NCI-H524 (cell line): ENCODE data around the gene RAMP1.
"Not testable (repeated sequence)": the region's sequence is repeated elsewhere in the genome, so short reads cannot be mapped to it uniquely, and the experiment has no call there.

Experiments used
- DNase-seq, 2 experiments: peaks; one replicate each; lab custom pipeline; 2025; lab: John Stamatoyannopoulos, UW

Gene RAMP1

DNA sequence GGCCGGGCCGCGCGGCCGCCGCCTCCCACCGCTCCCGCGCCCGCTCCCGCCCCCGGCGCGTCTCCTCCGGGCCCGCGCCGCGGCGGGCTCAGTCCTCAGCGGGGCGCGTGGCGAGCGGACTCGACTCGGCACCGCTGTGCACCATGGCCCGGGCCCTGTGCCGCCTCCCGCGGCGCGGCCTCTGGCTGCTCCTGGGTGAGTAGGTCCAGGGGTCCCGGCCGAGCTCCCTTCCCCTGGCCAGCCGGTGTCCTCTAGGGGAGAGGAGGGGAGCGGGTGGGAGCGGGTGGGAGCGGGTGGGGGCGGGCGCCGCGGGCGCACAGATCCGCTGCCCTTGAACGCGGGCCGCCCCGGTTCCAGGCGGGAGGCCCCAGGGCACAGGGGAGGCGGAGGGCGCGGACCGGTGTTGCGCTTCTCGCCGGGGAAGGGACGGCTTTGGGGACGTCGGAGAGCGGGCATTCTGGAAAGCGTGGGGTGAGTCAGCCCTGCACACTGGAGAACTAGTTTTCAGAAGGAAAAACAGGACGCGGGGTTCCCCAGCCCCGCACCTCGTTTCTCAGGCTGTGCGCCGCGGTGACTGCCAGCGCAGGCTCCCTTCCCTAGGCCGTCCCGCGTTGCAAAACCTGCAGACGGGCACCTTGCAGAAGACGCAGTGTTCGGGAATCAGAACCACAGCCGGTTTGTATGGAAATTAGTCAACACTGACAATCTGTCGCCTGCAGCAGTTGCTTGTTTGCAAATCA is at the start of gene RAMP1:
RAMP1 (plus strand) TSS at position 91 of the 740 bp plus-strand sequence; CDS start at position 144, 53 bp downstream.
- DNase-seq: peak; percentile 21 to 70

DNA sequence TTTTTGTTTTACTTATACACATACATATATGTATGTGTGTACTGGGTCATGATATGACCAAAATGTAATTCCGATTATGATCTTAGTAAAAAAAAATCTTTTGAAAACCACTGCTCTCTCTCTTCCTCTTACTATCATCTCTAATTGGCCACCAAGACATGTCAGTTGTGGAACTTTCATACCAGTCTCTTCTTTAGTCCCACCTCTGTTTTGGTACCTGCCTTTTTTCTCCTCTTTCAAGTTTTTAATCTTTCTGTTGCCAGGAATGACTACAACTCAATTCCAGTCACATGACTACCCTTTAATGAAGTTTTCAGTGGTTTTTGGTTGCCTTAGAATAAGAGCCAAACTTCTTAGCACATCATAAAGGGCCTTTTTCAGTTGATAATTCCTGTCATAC is 43.8 kb upstream of the RAMP1 start:
- DNase-seq: no peak

DNA sequence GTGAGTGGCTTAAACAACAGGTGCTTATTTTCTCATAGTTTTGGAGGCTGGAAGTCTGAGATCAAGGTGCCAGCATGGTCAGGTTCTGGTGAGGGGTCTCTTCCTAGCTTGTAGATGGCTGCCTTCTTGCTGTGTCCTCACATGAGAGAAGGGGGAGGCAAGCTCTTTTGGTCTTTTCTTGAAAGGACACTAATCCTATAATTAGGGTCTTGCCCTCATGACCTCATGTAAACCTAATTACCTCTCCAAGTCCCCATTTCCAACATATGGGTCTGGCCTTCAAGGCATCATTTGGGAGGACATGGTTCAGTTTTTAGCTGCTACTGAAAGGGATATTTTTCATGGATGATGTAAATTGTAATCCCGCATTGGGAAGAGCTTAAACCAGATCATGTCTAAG is 42.9 kb upstream of the RAMP1 start:
- DNase-seq: no peak

DNA sequence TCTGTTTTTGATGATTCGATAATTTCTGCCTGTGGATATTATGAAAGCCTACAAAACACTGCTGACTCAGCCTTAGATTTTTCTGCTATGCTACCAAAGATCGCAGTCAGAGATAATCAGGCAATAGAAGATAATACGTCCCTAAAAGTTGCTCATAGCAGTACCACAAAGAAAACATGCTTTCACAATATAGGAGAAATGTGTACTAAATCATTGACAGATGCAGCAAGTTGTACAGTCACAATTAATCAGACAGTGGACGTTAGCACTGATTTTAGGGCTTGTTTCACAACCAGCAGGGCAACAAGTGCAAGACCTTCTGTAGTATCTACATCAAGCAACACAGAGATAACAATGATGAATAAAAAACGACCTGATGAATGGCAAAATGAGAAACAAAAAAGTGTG is 41.4 kb upstream of the RAMP1 start:
- DNase-seq: no peak

DNA sequence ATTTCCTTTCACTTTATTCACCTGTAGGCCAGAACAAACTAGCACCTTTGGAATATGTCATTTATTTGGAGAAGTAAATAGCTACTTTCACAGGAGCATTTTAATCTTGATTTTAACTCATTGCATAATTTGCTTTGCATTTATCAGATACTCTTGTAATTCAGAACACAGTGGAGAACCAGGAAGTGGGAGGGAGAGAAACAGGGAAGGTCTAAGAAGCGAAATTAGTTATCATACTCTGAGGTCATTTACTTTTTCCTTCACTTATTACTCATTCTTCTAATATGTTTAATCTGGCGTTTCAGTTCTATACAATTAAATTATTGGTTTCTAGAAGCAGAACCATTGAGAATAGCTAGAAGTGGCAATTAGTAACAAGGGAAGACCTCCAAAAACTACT is 40.2 kb upstream of the RAMP1 start:
- DNase-seq: no peak

DNA sequence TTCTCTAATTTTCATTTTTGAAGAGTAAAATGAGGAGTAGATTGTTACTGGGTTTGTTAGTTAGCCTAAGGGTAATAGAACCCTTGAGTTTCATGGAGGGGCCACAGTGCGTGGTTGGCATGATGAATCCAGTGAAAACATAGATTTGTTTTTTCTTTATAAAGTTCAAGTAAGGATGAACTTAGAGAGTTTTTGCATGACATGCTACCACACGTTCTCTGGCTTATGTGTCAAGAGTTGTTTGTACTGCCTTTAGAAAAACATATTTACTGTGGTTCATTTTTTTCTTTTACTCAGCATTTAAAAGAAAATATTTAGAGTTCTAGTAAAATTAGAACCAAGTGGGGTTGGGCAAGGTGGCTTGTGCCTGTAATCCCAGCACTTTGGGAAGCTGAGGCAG is 39.0 kb upstream of the RAMP1 start:
- no peak for DNase-seq

DNA sequence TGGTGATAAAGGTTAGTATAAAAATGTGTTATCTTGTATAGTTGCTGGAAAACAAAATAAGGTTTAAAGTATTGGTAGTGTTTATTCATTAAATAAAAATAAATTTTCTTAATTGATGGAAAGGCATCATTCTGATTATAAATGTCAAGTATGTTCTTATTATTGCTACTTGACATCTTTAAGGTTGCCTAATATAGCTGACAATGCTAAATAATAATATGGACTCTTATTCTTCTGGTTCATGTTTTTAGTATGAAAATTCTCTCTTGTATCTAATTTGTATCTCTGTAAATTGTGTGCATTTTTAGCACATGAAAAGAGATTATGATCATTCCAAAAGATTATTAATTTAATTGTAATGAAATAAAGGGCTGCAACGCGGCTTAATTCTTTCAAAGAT is 35.9 kb upstream of the RAMP1 start:
- no peak for DNase-seq

DNA sequence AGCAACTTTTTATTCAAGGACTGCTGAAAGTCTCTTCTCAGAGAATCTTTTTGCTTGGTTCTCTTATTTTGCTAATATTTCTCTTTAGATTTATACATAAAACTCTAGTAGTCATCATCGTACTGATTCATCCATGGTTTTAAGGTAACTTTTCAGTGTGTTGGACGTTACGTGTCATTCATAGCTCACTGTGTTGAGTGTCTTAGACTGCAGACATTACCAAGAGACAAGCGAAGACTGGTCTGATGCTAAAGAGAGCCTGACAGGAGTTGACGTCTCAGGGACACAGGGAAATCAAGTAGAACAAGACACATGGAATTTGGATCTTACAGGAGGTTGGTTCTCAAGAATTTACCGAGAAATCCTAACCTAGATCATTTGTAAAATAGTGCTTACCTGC is 35.3 kb upstream of the RAMP1 start:
- DNase-seq: no peak

DNA sequence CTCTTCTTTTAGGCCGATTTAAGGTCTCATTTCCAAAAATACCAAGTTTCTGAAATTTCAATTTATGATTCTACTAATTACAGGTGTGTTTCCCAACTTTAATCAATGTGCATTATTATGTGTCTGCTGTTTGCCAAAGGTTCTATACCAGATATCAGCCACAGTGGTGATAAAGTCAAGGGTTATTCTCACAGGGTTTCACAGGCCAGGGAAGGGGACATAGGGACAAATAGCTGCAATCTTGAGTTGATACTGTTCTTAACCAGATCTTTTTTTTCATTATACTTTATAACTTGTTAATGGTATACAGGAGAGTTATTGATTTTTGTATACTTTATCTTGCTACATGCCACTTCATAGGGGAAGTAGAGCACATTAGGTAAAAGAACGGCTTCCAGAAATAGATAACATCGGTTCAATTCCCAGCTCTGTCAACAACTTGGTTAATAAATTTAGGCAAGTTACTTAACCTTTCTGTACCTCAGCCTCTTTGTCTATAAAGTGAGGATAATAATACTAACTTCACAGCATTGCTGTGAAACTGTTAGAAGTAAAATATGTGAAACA is 31.9 kb upstream of the RAMP1 start:
- DNase-seq: no peak

DNA sequence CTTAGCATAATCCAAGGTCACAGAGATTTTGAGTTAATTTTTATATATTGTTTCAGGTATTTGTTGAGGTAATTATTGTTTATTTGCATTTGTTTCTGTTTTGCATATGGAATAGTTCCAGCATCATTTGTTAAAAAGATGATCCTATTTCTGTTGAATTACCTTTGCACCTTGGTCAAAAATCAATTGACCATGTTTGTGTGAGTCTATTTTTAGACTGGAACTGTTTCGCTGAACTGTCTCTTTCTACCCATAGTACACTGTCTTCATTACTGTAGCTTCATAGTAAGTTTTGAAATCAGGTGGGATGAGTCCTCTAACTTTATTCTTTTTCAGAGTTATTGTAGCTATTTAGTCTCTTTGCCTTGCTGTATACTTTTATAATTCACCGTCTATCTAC is 28.9 kb upstream of the RAMP1 start:
- no peak for DNase-seq

DNA sequence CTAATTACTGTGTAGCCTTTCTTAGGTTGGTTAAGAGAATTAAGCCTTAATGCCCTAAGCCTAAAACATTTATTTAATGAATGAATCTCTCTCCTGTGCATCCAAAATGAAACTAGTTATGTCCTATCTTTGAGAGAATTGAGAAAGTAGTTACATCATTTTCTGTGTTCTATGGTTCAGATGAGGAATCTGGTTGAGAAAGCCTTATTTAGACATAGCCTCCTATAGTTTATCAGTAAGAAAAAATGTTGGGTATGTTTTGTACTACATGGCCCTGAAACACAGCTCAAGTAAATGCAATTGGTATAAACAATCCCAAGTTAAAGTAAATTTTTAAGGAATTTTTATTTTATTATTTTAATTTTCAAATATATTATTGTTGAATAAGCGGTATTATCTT is 25.9 kb upstream of the RAMP1 start:
- DNase-seq: no peak

DNA sequence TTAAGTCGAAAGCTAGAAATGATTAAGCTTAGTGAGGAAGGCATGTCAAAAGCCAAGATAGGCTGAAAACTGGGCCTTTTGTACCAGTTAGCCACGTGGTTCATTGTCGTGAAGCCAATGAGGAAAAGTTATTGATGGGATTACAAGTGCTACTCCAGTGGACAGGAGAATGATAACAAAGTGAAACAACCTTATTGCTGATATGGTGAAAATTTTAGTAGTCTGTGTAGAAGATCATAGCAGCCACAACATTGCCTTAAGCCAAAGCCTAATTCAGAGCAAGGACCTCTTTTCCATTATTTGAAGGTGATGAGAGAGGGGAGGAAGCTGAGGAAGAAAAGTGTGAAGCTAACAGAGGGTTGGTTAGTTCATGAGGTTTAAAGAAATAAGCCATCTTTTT is 24.1 kb upstream of the RAMP1 start:
- no peak for DNase-seq

DNA sequence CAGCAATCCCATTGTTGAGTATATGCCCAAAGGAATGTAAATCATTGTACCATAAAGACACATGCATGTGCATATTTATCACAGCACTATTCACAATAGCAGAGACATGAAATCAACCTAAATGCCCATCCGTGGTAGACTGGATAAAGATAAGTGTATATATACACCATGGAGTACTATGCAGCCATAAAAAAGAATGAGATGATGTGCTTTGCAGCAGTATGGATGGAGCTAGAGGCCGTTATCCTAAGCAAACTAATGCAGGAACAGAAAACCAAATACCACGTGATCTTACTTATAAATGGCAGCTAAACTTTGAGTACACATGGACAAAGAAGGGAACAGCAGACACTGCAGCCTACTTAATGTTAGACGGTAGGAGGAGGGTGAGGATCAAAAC is 18.4 kb upstream of the RAMP1 start:
- no peak for DNase-seq

DNA sequence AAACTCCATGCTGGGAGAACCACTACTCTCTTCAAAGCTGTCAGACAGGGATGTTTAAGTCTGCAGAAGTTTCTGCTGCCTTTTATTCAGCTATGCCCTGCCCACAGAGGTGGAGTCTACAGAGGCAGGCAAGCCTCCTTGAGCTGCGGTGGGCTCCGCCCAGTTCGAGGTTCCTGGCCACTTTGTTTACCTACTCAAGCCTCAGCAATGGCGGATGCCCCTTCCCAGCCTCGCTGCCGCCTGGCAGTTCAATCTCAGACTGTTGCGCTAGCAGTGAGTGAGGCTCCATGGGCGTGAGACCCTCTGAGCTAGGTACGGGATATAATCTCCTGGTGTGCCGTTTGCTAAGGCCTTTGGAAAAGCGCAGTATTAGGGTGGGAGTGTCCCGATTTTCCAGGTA is 10.5 kb upstream of the RAMP1 start:
- DNase-seq: not testable (repeated sequence)

DNA sequence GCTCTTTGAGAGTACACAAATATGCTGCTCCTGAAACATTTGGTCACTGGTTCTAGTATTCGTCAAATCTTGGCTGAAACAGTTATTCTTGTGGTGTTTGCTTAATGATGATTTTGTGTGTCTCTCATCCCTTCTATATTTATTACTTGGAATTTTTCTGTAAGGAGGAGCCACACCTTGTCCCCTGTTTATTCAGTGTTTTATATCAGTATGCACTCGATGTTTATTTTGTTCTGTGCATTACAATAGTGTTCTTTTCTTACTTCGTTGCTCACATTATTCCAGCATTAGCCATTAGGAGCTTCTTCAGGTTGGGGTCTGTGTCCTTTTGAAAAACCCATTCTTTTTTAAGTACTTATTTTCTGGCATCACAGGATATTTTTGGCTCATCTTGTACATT is 5.1 kb upstream of the RAMP1 start:
- no peak for DNase-seq

DNA sequence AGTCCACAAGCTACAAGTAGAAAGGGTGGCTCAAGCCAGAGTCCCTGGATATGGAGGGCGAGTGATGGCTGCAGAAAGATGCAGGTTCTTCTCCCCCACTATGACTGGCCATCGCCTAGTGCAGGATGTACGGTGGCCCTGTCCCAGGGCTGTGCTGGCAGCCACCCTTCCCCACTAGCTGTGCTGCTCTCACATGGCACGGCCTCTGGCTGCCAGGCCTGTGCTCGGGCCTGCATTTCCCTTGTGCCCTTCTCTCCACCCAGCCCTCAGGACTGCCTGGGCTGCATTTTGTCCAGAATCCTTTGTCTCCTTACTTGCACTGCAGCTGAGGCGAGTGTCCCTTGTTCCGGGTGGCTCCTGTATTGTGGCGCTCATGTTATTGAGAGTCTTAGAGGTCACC is 1.6 kb upstream of the RAMP1 start:
- DNase-seq: no peak

DNA sequence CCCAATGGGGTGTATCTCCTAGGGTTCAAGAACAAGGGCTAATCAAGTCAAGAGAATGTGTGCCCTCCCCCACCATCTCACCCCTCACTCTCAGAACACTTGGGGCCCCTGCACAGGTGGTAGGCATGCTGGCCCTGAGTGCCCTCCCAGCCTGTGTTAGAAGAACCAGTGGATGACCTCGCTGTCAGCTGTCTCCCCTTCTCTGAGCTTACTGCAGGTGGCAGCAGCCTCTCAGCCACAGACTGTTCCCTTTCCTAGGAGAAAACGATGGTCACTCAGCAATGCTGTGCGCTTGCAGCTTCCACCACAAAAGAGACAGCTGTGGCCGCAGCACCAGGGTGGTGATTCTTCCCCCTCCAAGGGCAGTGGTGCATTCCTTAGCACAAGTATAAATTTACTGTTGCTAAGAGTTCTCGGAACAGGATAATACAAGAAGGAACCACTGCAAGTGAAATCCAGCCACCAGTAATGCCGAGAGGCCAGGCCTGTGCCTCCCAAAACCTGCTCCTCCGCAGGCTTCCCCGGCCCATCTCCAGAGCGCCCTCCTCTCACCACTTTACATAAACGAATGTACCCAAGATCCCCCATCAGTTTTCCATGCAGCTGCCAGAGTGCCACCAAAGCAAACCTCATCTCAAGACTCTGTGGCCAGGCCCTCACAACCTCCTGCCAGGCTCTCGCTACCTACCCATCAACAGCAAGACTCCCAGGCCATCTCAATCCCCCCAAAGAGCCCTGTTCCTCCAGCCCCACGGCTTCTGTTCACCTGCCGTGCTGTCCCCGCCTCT is 935 bp upstream of the RAMP1 start:
- DNase-seq: peak; percentile 57 to 83

DNA sequence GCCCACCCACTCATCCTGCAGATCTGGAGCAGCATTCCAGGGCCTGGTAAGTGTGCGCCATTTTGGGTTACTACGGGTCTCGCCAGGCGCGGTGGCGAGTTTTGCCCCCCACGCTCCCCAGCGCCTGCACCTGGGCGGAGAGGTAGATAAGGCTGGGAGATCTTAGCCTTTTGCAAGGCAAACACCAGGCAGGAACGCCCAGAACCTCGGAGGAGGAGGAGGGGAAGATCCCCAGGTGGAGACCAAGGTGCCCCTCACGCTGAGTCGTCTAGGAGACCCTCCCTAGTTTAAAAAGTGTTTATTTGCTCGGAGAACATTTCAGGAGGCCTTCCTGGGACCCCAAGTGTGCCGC is 365 bp upstream of the RAMP1 start:
- no peak for DNase-seq

DNA sequence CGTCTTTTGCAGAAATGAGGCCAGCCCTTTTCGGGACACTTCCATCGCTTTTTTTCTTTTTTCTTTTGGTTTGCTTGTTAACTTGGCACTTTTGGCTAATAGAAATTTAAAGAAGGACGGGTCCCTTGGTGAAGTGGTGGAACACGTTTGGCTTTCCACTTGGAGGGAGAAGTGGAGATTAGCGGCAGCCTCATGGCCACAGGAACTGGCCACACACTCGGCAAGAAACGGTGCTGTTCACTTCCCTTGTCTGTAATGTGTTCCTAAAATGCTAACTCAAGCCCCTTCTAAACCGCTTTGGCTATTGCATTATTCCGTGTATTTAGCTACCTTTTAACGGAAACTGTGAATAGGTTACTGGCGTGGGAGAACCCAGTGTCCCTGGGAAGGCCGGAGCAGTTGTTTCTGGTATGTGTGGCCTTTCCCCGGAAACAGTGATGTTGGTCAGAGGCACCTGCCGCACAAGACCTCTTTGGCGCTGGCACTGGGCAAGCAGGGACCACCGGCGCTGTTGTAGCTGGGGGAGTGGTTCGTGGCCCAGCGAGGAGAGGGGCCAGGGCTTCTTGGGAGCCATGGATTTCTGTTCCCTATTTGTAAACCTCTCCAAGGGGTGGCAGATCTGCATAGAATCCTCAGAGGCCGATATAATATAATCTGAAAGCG is 981 bp downstream of the RAMP1 start:
- no peak for DNase-seq

DNA sequence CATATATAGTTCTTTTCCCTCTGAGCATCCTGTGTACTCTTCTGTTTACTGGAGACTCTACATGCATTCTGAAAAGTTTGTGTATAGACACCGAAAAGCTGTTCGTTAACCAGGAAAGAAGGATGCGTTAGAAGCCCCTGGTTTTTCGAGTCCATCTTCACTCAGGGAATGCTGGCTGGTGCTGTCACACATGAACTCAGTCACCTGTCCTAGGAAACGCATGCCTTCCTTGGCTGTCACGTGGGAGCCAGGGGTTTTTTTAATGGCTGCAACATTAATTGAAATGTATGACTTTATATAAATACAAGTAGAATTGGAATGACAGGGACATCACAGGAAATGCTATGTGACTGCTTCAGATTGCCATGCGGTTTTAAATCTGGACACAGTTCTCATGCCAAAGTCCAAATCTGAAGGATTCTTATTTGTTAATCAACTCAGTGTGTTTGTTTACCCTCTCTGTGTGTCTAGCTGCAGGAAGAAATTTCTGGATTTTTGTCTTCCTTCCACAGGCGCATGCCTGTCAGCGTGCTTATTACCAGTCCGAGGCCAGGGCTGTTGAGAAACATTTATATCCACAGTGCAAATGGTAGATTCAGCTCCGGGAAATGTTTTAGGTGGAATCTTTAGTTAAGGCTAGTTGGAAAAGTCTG is 2.6 kb downstream of the RAMP1 start:
- DNase-seq: no peak

DNA sequence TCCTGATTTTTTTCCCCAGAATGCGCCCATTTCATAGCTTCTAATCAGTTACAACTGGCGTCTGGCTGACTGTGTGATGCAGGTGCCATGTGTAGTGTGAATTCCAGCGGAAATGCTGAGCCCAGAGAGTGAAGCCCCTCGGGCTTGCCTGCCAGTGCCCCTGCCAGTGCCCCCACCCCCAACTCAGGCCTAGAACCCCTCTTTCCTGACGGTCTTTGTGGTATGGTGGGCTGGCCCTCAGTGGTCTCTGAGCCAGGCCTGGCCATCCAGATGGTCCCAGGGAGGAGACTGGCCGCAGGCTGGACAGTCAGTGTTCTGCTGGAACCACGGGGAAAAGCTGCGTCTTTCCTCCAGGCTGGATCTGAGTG is 3.1 kb downstream of the RAMP1 start:
- no peak for DNase-seq

DNA sequence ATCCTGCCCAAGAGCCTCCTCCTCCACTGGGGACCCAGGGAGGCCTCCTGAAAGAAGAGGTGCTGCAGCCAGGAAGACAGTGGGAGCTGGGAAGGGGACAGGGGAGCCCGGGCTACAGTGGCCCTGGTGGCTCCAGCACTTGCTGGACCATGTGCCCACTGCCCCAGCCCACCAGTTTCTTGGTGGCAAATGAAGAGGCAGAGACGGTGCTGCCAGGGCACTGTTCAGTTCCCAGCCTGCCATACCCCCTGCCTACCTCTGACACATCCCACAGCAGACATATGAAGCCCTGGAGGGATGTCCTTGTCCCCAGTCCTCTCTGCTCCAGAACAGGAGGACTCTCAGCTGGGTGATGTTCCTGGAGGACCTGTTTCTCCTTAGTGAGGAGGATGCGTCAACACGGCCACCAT is 3.7 kb downstream of the RAMP1 start:
- no peak for DNase-seq
